GM19372 (cell line): ENCODE measurements around the gene FBXO46.
"Not testable (repeated sequence)": the region's sequence is repeated elsewhere in the genome, so short reads cannot be mapped to it uniquely, and the experiment has no call there.

Source experiments
- ATAC-seq: cut with Tn5 transposase; IDR thresholded peaks from one replicate; pipeline ENCODE4 v1.9.1; 2021; ENCODE audit warnings: mild to moderate bottlenecking, low read depth, moderate library complexity; ENCODE audit not compliant: unreplicated experiment

The FBXO46 gene

DNA sequence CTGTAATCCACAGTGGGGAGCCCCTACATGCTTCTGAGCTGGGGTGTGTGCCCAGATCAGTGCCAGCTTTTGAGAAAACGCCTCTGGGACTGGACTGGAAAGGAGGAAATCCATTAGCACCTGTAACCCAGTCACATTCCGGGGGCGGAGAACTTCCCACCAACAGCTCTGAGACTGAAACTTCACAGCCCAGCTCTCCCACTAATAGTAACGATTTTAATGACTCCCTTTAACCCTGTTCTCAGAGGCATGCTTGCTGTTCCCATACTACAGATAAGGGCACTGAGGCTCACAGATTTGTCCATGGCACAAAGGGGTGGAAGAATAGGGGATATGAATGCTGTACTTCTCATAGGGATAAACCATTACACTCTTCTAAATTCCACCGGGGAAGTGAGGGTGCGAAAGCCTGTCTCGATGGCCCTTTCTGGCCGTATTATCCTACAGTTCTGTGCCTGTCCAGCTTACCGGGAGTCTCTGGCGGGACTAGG is 851 bp downstream of the FBXO46 start:
- no peak for ATAC-seq

DNA sequence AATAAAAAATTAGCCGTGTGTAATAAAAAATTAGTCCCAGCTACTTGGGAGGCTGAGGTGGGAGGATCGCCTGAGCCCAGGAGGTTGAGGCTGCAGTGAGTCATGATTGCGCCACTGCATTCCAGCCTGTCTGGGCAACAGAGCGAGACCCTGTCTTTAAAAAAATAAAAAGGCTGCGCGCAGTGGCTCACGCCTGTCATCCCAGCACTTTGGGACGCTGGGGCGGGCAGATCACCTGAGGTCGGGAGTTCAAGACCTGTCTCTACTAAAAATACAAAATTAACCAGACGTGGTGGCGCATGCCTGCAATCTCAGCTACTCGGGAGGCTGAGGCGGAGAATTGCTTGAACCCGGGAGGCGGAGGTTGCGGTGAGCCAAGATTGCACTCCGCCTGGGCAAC is 2.0 kb downstream of the FBXO46 start:
- ATAC-seq: not testable (repeated sequence)

DNA sequence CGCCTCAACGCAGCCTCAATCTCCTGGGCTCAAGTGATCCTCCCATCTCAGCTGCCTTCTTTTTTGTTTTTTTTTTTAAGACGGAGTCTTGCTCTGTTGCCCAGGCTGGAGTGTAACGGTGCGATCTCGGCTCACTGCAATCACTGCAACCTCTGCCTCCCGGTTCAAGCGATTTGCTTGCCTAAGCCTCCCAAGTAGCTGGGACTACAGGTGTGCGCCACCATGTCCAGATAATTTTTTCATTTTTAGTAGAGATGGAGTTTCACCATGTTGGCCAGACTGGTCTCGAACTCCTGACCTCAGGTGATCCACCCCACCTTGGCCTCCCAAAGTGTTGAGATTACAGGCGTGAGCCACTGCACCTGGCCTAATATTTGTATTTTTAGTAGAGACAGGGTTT is 10.6 kb downstream of the FBXO46 start:
- not testable (repeated sequence) for ATAC-seq

DNA sequence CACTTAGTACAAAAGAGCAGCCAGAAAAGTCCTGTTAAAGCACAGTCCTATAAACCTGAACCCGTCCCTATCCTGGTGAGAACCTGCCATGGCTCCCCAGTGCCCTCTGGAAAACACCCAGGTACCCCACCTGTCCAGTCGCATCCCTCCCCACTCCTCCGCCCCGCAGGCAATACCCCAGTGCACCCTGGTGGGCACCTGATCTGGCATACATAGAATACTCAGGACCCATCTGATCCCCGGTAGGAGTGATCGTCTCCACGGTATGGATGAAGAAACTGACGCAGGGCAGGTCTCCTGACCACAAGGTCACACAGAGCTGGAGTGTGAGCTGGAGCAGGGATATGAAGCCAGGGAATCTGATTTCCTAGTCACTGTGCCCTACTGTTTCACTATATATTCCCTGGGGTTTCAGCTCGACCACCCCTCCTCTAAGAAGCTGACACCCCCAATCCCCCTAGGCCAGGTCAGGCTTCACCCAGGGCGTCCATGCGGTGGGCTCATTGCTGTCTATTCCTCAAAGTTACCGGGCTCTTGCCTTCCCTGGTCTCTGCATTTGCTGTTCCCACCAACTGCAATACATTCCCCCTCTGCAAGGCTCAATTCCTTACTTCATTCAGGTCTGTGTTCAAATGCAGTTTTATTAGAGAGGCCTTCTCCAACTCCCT is 12.6 kb downstream of the FBXO46 start:
- no peak for ATAC-seq

DNA sequence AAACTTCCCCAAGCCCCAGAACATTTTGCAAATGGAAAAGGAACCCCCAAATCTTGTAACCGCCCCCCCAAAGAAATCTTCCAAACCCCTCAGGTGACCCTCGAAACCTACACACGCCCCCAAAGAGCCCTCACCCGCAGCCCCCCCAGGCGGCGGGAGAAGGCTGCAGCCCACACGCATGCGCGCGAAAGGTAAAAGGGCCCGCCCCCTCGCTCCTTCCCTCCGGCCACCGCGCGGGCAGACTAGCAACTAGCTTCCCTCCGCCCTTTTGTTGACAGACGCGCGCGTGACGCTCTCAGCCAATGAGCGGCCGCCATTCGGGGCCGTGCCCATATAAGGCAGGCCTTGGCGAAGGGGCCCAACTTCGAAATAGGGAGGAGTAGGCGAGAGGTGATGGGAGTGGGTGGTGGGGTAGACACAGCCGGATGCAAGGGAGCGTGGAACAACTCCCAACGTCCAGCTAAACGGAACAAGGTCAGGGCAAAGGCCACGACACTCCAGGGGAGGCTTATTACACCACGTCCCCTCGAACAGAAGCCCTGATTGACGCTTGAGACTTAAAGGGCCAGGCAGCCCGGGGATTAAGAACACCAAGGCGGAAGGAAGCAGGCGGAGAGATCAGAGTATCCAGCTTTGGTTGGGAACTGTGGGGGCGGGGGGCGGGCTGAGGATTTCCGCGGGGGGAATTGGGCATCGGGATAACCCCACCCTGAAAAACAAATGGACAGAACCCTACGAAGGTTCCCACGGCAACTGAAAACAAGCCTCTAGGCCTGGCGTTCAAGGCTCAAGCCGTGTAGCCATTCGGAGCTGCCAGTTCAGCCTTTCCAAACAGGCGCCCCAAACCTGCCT is 13.3 kb downstream of the FBXO46 start:
- ATAC-seq: peak; percentile 95

DNA sequence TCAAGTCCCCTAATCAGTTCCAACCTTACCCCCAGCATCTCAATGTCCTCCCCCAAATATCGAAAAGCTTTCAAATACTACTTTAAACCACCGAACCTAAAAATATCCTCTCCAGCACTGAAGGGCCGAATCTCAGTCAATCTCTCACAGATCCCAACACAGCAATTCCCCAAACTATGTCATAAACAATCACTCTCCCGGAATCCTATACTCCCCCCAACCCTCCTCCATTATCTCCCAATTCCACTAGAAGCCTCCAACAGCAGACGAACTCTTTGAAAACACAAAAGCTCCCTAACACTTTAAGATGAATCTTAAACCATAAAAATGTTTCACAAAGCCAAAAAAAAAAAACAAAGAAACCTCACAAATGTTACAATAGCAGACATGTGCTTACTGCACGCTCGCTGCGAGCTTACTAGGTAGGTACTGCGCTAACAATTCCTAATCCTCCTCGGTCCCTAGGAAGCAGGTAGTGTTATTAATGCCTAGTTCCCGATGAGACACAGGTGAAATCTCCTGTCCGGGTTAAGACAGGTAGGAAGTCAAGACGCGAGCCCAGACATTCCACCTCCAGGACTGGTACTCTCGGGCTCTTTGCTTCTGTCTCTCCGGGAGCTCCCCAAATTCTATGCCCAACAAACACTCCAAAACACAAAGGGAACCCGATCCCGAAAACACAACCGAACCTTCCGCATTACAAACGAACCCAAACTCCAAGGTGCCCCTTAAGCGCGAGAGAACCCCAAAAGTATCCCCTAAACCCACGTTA is 14.2 kb downstream of the FBXO46 start:
- ATAC-seq: no peak

DNA sequence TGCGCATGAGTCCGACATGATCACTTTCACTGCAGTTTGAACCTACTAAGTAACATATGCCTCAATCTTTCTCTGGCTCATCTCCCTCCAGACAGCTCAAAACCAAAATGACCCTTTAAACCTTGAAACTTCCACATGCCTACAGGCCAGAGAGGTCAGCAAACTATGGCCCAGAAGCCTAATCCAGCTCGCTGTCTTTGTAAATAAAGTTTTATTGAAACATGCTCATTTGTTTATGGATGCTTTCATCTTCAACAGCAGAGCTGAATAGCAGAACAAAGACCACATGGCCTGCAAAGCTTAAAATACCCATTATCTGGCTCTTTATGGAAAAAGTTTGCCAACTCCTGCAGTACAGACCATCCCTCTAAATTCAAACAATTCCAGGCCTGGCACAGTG is 15.6 kb downstream of the FBXO46 start:
- ATAC-seq: no peak

DNA sequence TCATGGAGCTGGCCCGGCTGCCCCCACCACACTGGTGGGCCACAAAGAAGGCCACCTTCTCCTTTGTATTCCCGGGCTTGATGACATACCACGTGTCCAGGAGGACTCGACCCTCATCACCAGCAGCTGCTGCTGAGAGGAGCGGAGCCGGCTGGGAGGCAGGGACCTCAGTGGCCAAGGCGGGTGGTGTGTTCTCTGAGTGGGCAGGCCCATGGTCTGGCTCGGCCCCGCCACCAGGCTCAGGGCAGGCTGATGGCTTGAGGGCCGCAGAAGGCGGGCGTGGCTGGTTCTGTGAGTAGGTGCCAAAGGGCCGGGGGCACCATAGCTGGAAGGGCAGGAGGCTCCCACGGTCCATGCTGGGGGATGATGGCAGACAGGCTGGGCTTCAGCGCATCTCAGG is 17.6 kb downstream of the FBXO46 start:
- no peak for ATAC-seq

DNA sequence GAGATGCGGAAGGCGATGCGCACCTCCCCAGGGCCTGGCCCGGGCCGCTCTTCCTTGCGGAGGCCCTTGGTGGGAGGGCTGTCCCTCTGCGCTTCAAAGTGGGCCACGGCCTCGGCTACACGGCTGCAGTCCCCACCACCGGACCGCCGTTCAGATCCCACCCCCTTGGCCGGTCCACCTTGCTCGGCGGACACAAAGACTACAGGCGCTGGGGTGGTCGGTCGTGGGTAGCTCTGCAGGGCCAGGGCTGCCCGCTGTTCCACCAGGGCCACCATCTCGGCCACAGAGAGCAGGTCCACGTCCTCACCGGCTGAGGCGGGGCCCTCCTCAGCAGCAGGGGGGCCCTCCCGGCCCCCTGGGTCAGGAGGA is 18.0 kb downstream of the FBXO46 start:
- ATAC-seq: no peak

DNA sequence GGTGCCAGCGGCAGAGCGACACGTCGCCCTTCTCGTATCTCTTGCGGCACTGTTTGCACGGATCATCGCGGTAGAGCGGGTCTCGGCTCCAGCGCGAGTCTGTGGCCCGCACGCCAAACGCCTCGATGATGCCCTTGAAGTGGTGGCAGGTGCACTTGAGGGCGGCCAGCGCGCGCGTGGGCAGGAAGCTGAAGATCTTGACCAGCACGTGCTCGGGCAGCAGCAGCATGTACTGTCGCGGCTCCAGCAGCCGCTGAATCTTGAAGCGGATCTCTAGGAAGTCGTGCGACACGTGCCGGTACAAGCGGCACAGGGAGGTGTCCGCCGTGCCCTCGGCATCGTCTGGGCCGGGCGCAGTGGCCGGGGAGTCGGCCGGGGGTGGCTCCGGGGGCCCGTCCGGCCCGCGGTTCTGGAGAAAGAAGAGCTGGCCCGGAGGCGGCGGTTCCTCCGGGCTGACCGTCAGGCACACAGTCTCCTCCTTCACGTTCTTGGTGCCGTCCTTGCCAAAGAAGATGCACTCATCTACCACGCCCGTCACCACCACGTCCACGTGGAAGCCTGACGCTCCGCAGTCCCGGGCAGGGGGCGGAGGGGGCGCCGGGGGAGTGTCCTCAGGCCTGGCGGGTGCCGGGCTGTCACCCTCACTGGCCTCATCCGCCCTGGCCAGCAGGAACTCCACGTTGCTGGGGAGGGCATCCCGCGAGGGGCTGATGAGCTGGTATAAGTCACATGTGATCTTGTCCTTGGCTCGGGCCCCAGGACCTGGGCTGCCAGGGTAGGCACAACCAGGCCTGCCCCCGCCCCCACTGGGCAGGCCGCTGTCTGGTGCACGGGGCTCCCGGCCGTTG is 18.6 kb downstream of the FBXO46 start:
- ATAC-seq: no peak

DNA sequence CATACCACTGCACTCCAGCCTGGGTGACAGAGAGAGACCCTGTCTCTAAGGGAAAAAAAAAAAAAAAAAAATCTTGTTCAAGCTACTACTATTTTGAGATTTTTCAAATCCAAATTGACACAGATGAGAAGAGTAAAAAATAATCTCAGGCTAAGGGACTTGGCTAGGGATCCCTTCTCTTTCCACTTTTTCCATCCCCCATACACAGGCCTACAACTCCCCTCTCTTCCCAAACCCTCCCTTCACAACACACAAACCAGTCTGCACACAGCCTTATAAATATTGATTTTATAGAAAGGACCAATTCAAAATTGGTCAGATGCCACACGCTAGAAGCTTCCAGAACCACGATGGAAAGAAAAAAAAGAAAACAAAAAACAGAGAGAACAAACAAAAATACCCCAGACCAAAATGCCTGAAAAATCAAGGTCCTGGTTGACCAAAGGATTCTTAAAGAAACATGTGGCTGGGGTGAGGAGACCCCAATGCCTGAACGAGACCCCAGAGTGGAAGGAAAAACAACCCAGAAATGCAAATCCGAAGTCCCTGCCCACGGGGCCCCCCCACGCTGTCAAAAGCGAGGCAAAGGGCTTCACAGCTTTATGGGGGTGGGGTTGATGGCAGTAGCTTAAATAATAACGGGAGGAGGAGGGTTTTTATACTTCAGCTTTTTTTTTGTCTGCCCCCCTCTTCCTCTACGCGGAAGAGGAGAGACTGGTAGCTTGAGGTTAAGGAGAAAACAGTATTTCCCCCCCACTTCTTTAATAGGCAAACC is 20.2 kb downstream of the FBXO46 start:
- ATAC-seq: no peak

DNA sequence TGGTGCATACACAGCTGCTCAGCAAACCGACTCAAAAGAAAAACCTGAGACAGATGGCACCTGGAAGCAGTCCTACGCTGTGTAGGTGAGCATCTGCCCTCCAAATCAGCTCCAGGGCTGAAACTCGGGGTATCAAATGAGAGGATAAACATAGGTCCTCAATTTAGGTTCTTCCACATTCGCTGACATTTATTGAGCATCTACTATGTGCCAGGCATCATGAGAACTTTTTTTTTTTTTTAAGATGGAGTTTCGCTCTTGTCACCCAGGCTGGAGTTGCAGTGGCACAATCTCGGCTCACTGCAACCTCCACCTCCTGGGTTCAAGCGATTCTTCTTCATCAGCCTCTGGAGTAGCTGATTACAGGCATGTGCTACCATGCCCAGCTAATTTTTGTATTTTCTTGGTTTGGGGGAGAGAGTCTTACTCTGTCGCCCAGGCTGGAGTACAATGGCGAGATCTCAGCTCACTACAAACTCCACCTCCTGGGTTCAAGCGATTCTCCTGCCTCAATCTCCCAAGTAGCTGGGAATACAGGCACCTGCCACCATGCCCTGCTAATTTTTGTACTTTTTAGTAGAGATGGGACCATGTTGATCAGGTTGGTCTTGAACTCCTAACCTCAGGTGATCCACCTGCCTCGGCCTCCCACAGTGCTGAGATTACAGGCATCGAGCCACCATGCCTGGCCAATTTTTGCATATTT is 24.8 kb downstream of the FBXO46 start:
- ATAC-seq: no peak

DNA sequence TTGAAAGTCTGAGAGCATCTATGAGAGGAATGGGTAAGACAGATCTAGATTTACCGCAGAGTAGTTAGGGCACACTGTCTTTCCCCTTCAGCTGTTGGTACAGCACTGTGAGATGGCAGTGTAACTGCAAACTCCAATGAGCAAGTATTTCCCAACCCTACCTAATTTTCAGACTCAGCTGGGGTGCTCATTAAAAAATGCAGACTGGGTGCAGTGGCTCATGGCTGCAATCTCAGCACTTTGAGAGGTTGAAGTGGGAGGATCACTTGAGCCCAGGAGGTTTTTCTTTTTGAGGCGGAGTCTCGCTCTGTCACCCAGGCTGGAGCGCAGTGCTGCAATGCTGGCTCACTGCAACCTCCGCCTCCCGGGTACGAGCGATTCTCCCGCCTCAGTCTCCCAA is 25.6 kb downstream of the FBXO46 start:
- no peak for ATAC-seq

DNA sequence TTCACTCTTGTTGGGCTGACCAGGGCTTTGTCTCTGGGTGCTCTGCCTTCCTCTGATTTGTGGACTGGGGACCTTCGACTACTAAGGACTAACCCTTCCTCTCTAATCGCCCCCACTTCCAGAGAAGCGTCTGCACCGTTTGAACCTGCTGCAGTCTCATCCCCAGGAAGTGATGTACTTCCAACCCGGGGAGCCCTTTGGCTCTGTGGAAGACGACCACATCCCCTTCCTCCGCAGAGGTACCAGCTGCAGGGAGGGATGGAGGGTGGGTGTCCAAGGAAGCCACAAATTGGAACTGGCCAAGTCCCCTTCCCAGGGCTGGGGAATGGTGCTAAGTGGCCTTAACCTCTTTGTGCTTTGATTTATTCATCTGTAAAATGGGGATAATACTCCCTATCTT is 29.0 kb downstream of the FBXO46 start:
- ATAC-seq: no peak

DNA sequence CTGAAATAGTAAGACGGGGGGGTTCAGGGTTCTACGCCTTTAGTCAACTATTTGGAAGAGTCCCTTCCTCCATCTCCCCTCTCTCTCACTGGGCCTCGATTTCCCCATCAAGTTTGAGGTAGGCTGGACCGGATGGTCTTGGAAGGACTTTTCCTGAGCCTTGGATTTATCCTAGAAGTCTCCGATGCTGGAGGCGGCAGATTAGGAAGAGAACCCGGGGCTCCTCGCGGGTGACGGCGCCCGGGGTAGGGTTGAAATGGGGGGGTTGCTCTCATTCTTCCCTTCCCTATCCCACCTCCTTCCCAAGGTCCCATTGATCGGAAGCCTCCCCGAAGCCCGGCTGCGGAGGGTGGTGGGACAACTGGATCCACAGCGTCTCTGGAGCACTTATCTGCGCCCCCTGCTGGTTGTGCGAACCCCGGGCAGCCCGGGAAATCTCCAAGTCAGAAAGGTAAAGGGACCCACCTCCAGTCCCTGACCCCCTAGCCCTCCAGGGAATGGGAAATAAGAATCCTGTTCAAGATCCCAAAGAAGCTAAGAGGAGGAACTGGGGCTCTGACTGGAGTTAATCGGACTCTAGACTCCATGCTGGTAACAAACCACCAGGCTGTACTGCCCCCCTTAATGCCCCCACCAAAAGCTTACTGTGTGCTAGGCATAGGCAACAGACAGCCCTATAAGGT is 37.4 kb downstream of the FBXO46 start:
- ATAC-seq: no peak

DNA sequence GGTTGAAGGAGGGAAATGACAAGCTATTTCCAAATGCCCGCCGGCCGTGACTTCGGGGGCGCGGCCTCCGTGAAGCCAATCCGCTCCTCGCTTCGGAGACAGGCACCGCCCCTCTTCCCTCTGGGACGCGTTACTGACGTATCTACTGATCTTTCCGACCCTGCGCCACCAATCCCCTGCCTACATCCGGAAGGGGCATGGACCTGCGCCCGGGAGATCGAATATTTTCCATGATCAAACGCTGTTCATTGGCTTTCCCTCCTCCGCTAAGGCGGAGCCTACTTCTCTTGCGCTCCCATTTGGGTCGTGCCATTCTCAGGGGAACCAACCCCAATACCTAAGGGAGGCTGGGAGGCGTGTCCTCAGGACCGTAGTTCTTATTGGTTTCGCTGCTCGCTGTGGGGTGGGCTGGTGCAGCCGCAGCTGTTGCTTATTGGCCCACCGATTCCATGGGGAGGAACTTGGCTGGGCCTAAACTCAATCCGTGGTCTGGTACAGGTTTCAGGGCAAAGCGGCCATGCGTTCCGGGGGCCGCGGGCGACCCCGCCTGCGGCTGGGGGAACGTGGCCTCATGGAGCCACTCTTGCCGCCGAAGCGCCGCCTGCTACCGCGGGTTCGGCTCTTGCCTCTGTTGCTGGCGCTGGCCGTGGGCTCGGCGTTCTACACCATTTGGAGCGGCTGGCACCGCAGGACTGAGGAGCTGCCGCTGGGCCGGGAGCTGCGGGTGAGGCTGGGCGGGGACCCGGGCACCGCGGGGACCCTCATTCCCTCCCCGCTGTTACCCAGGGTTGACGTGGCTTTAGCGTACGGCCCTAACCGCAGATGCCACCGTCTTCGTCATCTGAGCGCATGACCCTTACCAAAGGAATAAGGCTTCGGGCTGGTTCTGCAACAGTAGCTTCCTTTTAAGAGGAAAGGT is 38.2 kb downstream of the FBXO46 start, which contains the start of gene QPCTL:
Gene QPCTL, plus strand, starts transcription at position 480 of the 919 bp plus-strand sequence. Its CDS starts 38 bp downstream, at position 518.
- ATAC-seq: peak; percentile 85

DNA sequence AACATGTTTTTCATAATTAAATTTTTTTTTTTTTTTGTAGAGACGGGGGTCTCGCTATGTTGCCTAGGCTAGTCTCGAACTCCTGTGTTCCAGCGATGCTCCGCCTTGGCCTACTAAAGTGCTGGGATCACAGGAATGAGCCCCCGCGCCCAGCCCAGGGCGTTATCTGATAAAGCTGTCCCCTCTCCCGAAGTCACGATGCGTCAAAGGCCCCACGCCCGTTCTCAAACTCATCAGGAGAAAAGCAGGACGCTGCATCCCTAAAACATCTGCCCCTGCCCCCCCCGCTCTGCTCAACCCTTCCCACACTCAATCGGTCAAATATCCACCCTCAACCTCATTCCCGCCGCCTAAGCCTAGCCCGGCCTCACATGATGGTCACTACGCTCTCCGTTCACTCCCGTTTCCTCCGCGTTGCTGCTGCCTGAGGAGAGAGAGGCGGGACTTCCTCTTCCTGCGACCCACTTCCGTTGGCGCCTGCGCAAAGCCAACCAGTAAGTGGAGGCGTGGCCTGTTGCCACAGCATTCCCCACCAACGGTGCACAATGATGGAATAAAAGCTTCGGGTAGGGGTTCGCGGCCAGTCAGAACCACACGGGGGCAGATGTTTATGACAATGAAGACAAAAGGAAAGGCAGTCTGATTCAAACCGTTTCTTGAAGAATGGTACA is 39.0 kb downstream of the FBXO46 start, which contains the start of gene SNRPD2:
Gene SNRPD2, minus strand, starts transcription at position 438 of the 671 bp plus-strand sequence. Its CDS starts 65 bp downstream, at position 373.
- ATAC-seq: peak; percentile 47
